GM19328 (cell line): Measurements from ENCODE around the gene ZBED6.
"Not testable (repeated sequence)": the region's sequence is repeated elsewhere in the genome, so short reads cannot be mapped to it uniquely, and the experiment has no call there.

Source experiments
- ATAC-seq: cut with Tn5 transposase; IDR thresholded peaks from one replicate; pipeline ENCODE4 v1.9.1; 2021; ENCODE audit warnings: mild to moderate bottlenecking, moderate library complexity; ENCODE audit not compliant: unreplicated experiment

ZBED6 gene

DNA sequence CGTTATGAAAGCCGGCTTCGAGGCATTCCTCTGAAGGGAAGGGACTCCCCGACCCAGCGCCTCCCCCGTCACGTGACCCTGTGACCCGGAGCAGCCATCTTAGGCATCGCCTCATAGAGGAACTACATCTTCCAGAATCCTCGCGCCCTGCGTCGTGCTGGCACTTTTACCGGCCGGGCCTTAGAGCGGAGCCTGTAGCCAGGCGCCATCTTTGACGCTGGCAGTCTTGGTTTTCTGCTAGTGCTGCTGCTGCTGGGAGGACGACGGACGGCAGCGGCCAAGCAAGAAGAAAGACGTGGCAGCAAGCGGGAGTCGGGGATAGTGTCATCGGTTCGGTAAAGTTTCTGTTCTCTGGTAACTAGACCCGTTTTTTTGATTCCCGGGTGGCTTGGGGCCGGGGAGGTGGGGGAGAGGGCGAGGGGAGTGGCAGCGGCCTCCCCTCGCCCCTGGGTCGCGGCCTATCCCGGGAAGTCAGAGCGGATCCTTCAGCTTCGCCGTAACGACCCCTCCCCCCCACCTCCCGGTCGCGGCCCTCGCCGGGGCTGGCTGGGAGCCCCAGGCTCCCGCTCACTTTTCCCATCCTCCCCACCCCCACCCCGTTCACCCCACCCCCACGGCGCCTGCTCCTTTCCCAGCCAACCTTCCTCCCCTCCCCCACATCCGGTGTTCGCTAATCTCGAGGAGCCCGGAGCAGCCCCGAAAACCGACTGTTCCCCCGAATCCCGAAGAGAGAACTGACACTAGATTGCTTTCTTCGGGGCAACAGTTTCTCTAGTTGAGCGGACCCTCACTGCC is at the start of gene ZBED6, which contains the start of gene ZC3H11A:
ZBED6 (plus strand) TSS at position 183 of the 795 bp plus-strand sequence. CDS start 1,900 bp downstream, outside the sequence.
ZC3H11A (plus strand) TSS at position 183 of the 795 bp plus-strand sequence. CDS start 21,448 bp downstream, outside the sequence.
- ATAC-seq, result peak; percentile 95

DNA sequence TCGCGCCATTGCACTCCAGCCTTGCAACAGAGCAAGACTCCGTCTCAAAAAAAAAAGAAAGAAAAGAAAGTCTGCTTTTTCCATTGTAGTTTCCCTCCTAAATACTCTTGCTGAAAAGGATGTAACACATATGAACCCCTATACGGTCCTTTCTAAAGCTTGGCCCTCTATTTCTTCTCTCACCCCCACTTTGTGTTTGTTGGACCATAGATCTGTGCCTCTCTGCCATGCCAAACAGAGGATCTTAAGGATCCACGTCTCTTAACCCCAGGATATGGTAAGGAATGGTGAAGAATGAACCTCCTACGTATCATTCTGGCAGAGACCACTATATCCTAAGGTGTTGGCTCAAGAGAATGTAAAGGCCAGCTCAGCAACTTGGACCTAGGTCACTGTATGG is 49.1 kb upstream of the ZBED6 start:
- no peak for ATAC-seq

DNA sequence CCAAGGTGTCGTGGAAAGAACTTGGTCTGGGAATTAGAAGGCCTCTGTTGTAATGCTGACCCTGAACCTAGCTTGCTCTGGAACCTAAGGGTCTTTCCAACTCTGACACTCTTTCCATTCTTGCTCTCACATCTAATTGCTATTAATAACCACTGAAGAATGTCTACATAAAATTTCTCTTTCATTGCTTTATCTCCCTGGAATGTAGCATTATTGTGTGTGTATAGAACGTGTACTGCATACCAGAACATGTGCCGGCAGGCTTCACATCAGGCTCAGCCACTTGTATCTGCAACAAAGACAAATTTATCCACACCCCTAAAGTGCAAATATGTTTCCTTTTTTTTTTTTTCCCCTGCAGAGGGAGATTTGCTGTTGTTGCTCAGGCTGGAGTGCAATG is 44.4 kb upstream of the ZBED6 start:
- no peak for ATAC-seq

DNA sequence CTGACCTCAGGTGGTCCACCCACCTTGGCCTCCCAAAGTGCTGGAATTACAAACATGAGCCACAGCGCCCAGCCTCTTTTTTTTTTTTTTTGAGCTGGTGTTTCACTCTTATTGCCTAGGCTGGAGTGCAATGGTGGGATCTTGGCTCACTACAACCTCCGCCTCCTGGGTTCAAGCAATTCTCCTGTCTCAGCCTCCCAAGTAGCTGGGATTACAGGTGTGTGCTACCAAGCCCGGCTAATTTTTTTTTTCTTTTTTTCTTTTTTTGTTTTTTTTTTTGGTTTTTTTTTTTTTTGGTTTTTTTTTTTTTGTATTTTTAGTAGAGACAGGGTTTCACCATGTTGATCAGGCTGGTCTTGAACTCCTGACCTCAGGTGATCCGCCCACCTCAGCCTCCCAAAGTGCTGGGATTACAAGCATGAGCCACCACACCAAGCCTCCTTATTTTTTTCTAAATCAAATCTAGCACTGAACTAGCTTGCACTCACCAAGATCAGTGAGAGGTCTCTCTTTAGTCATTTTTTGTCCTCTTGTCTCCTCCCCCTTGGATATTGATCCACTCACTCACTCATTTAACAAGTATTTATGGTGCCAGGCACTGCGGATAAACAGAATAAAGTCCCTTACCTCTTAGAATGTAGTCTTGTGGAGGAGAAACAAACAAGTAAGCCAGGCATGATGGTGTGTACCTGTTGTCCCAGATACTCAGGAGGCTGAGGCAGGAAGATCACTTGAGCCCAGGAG is 43.6 kb upstream of the ZBED6 start:
- ATAC-seq, result not testable (repeated sequence)

DNA sequence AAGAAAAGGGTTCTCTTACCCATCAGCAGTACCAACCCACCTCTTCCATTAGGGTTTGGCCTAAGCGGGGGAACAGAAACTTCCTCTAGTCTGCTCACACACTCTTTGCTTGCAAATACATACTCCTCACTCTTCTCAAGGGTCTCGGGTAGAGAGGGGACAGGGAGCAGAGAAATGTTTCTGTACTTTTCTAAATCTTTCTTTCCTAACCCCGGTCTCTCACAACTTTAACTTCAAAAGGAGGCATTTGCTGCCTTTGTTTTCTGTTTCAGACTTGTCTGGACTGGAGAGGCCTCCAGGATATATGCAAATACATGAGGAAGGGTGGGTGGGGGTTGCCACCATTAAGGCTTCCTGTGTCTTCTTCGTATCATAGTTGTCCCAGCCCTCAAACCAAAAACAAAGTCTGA is 41.0 kb upstream of the ZBED6 start:
- peak; percentile 60 for ATAC-seq

DNA sequence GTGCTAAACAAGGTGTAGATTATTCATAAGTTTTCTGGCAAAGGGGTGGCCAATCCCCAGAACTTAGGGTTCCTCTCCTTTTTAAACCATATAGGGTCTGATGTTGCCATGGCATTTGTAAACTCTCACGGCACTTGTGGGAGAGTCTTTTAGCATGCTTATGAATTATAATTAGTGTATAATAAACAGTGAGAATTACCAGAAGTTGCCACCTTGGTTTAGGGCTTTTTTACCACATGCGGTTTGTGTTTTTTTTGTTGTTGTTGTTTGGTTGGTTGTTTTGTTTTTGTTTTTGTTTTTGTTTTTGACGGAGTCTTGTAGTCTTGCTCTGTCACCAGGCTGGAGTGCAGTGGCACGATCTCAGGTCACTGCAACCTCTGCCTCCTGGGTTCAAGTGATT is 39.4 kb upstream of the ZBED6 start:
- no peak for ATAC-seq

- not testable (repeated sequence) for ATAC-seq
Observed at GRCh38 chr1:203758749-203759148, 36.7 kb upstream of the ZBED6 start.

- no peak for ATAC-seq
Observed at GRCh38 chr1:203760506-203760905, 34.9 kb upstream of the ZBED6 start.

- not testable (repeated sequence) for ATAC-seq
Observed at GRCh38 chr1:203761958-203762357, 33.5 kb upstream of the ZBED6 start.

DNA sequence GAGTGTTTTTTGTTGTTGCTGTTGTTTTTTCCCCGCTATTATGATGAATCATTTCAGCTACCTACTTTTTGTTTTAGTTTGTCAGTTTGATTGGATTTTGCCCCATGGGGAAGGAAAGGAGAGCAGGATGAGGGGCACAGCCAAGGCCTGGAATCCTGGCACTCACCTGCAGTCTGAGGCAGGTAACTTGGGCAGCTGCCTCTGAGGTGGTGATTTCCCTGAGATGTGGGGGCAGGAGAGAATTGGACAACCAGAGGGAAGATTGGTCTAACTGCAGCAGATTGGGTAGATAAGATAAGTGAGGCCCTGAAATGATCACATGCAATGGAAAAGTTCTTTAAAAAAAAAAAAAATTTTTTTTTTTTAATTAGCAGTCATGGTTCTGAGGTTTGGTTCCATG is 31.9 kb upstream of the ZBED6 start:
- ATAC-seq, result no peak

DNA sequence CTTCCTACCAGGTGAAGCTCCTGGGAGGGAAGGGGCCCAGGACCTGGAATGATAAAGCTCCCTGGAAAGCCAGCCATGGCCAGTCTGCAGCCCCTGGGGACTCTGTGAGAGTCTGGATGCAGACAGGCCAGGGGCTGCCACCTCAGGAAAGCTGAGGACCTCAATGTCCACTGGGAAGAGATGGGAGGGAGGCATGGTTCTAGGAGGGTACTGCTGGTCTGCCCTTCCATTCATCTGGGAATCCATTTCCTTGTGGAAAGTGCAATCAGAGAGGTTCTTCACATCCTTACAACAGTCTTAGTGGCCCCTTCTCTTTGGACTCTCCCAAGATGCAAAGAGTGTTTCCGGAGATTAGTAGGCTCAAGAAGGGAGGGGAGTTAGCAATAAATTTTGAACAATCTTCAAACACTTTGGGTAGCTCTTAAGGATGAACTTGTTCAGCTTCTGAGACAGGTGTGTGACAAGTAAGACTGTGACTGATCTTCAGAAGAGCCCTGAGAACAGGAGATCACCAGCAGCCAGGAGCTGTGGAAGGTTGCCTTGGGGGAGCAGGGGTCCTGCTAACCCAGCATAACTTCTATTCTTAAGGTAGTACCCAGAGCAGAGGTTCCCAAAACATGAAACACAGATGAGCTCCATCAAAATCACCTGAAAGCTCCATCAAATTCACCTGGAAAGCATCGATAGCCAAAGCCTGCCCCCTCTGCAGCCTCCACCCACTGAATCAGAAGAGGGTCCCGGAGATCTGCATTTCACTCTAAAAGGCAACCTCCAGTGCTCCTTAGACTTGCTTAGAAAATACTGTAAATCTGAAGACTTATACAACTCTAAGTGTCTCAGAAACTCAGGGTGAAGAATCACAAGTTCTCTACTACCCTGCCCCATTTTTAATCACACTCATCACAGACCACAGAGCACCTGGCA is 31.1 kb upstream of the ZBED6 start:
- no peak for ATAC-seq

GRCh38 chr1:203765029-203765837 is 30.2 kb upstream of the ZBED6 start, which contains the start of gene LAX1:
TSS of gene LAX1 (plus strand) at chr1:203765183. CDS start at chr1:203765566, 383 bp downstream.
- peak; percentile 45 for ATAC-seq

DNA sequence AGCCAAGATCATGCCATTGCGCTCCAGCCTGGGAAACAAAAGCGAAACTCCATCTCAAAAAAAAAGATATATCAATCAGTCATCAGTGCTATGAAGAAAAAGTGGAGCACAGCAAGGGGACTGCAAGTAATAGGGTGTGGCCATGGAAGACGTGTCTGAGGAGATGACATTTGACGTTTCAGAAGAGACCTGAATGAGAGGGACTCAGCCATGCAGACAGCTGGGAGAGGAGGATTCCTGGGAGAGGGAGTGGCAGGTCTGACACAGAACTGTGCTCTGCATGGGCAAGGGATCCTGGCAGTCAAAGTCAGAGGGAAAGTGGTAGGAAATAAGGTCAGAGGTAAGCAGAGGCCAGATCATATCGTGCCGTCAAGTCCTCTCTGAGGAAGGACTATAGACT is 27.2 kb upstream of the ZBED6 start:
- no peak for ATAC-seq

DNA sequence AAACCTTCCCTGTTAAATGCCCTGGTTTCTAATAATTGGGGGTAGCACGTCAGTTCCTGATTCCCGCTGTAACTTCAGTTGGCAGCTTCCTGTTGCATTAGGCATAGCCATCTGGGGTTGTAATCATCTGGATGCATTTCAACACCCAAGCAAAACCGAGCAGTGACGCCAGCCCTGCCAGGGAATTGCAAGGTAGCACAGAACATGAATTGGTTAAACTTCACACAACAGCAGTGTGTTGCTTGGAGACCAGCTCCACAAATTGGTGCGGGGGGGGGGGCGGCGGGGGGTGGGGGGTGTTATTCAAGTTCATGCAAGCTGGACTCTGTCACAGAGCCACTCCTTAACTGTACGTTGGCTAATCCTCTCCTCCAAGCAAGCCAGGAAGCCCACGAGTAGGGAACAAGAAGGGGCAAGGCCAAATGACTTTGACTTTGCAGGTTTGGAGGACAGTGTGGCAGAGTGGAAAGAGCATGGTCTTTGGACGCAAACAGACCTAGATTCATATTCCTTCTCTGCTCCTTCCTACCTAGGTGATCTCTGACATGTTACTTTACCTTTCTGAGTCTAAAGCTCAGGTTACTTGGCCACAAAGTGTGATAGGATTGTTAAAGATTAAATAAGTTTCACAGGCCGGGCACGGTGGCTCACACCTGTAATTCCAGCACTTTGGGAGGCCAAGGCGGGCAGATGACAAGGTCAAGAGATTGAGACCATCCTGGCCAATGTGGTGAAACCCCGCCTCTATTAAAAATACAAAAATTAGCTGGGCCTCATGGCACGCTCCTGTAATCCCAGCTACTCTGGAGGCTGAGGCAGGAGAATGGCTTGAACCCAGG is 25.7 kb upstream of the ZBED6 start:
- ATAC-seq, result no peak

- no peak for ATAC-seq
Observed at GRCh38 chr1:203771901-203772301, 23.5 kb upstream of the ZBED6 start.

- no peak for ATAC-seq
Observed at GRCh38 chr1:203772836-203773235, 22.6 kb upstream of the ZBED6 start.

- ATAC-seq, result no peak
Observed at GRCh38 chr1:203776636-203777035, 18.8 kb upstream of the ZBED6 start.

DNA sequence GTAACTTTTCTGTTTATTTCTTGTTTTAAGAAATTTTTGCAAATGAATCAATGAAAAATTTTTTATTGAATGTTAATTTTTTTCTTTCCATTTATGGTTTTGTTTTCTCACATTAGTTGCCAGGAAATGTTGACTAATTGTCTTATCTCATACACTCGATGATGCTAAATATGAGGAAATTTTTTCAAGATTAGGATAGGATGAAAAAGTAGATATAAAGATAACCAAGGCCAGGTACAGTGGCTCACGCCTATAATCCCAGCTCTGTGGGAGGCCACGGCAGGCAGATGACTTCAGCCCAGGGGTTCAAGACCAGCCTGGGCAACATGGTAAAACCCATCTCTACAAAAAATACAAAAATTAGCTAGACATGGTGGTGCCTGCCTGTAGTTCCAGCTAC is 17.8 kb upstream of the ZBED6 start:
- ATAC-seq, result no peak

GRCh38 chr1:203778146-203778545 is 17.3 kb upstream of the ZBED6 start:
- no peak for ATAC-seq
